ENCODE results near the gene SEMA3G. TPM values are rescaled to one million over a fixed set of nuclear protein-coding genes. Genes with fewer than 3 reads are reported as not detected.

The SEMA3G gene
- polyA plus RNA-seq, 1 donor = 18.7 TPM

GRCh38 chr3:52408466-52408865 lies 36.4 kb downstream of the SEMA3G start:
- no peak for DNase-seq

DNA sequence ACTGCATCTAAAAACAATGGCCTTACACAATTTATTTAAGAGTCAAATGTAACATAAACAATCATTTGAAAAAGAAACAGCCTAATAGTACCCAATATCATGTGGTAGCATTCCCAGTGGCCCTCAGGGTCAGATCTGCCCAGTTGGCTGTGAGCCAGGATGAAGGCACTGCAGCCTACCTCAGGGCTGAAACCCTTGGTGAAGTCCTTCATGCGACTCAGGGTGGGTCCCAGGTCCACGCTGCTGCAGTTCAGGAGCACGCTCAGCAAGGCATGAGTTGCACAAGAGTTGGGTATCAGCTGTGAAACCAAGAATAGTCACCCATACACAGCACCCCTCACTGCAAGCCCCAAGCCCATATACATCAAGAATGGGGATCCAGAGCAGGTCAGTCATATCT lies 37.1 kb downstream of the SEMA3G start:
- no peak for DNase-seq

- DNase-seq = no peak
Measured at GRCh38 chr3:52406791-52407510, 38.0 kb downstream of the SEMA3G start.

DNA sequence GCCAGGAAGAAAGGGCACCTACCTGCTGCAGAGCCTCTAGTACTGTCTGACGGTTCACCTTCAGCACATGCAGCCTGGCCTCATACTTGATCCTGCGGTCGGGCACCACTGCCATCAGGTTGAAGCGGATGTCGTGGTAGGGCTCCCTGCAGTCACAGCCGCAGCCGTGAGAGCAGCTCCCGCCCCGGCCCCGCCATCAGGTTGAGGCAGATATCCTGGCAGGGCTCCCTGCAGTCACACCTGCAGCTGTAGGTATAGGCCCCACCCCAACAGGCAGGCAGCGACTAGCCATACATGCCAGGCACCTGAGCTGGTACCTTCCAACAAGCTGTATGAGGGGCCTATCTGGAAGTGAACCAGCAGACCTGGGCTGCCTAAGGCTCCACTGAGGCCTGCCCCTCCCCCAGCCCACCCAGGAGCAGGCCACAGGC lies 38.7 kb downstream of the SEMA3G start:
- DNase-seq = no peak

GRCh38 chr3:52405601-52406110 lies 39.2 kb downstream of the SEMA3G start:
- DNase-seq = no peak

GRCh38 chr3:52405066-52405465 lies 39.8 kb downstream of the SEMA3G start:
- no peak for DNase-seq

GRCh38 chr3:52404391-52404790 lies 40.5 kb downstream of the SEMA3G start:
- DNase-seq = no peak

- no peak for DNase-seq
Measured at GRCh38 chr3:52403955-52404354, 40.9 kb downstream of the SEMA3G start.

GRCh38 chr3:52403271-52403841 lies 41.5 kb downstream of the SEMA3G start:
- no peak for DNase-seq

DNA sequence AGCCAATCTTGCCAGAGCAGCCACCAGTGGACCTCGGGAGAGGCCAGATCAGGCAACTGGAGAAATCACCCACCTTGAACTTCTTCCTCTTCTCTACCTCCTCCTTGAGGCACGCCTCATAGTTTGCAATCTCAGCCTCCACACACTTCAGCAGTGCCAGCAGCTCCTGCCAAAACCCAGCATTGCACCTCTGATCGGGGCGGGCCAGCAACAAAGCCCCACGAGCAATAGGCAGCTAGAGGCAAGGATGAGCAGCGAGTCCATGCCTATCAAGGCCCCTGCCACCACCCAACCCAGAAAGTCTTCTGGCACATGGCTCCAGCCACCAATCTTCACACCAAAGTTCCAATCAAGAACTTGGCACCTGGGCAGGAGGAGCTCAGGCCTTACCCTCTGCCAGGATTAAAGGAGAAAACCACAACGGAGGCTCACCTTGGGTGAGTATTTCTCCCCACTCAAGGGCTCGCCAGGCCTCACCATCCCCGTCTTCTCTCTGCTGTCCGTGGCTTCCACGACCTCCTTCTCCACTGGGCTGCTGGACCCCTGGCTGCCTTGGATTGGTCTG lies 42.1 kb downstream of the SEMA3G start:
- DNase-seq = no peak

DNA sequence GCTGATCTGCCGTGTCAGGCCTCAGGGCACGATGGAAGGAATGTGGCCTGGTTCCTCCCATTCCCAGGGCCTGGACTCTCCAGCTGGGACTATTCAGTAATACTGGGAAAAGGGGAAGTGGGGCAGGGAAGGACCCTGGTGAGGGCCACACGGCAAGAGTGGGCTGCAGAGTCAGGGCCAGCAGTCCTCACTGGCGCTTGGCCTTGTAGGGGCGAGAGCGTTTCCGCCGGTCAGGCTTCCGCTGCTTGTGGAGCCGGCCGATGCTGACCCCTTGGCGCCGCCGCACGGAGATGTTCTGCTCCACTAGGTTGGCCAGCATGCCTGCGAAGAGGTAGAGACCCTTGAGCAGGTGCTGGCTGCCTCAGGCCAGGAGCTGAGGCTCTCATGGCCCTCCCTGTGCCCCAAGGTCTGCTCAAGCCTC lies 42.8 kb downstream of the SEMA3G start:
- DNase-seq = no peak

GRCh38 chr3:52401551-52401950 lies 43.4 kb downstream of the SEMA3G start:
- DNase-seq = no peak

- DNase-seq = no peak
Measured at GRCh38 chr3:52401021-52401420, 43.9 kb downstream of the SEMA3G start.

GRCh38 chr3:52400275-52400793 lies 44.6 kb downstream of the SEMA3G start:
- no peak for DNase-seq

DNA sequence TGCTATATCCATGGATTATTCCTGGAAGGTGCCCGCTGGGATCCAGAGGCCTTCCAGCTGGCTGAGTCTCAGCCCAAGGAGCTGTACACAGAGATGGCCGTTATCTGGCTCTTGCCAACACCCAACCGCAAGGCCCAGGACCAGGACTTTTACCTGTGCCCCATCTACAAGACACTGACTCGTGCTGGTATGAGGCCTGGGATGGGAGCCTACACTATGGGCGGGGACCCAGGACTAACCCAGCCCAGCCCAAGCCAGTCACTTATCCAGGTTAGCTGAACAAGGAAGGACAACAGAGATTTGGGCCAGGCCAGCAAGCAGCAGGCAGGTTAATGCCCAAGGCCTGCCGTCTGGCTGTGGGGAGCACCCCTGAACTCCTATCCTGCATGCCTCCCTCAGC lies 45.3 kb downstream of the SEMA3G start:
- DNase-seq = no peak

DNA sequence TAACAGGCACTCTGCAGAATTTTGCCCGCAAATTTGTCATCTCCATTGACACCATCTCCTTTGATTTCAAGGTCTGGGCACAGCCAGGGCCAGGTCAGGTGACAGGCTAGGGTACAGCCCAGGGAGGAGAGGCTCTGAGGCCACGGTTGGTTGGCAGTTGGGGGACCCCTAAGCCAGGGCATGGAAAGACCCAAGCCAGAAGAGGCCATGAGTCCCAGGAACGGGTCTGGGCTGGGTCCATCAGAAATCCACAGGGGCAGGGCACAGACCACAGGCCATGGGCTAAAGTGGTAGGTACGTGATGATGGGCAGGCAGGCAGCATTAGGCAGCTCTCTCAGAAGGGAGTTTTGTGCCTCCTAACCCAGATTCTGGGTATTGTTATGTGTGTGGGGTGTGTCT lies 45.8 kb downstream of the SEMA3G start:
- DNase-seq = no peak

DNA sequence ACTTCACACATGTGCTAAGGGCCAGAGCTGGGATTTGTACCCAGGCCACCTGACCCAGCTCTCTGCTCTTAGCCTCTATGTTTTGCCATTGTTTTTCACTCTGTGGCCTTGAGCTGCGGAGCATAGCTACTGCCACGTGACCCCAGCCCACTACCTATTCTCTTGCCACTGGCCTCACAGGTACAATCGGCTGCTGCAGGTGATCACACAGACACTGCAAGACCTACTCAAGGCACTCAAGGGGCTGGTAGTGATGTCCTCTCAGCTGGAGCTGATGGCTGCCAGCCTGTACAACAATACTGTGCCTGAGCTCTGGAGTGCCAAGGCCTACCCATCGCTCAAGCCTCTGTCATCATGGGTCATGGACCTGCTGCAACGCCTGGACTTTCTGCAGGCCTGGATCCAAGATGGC lies 46.2 kb downstream of the SEMA3G start:
- no peak for DNase-seq

DNA sequence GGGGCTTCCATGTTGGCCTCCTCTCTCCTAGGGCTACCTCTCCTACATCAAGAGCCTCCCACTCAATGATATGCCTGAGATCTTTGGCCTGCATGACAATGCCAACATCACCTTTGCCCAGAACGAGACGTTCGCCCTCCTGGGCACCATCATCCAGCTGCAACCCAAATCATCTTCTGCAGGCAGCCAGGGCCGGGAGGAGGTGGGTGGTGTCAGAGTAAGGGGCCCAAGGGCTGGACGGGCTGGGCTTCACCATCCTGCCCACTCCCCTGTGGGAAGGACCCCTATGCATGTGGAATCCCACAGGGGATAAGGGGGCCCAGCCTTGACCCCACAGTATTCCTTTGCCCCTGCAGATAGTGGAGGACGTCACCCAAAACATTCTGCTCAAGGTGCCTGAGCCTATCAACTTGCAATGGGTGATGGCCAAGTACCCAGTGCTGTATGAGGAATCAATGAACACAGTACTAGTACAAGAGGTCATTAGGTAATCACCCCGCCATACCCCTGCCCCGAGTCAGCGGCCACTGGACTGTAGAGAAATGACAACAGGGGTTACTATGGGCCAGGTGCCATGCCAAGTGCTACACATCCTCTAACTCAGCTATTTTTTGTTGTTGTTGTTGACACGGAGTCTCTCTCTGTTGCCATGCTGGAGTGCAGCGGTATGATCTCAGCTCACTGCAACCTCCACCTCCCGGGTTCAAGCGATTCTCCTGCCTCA lies 47.1 kb downstream of the SEMA3G start:
- DNase-seq = no peak

GRCh38 chr3:52396907-52397591 lies 47.9 kb downstream of the SEMA3G start:
- DNase-seq = no peak

- no peak for DNase-seq
Measured at GRCh38 chr3:52396011-52396906, 48.6 kb downstream of the SEMA3G start.

GRCh38 chr3:52395503-52395865 lies 49.4 kb downstream of the SEMA3G start:
- DNase-seq = no peak
